T47D (cell line): ENCODE data around the gene CPTP.

ENCODE experiments used
- DNase-seq, 2 experiments: peaks; one replicate each; pipeline versions ENCODE4 v3.0.0 to v3.0.0-alpha.2; 2011 to 2012; ENCODE audit warnings: low read depth in 1 of 2, low spot score in 1 of 2
- JUND ChIP-seq: IDR thresholded peaks from 2 replicates; pipeline ENCODE4 v1.6.1; 2012; ENCODE audit warnings: low read depth
- in situ Hi-C: cut with HindIII; loops from 2 replicates; pipeline ENCODE4 v1.10.0; 2016; ENCODE audit warnings: low sequenced_read_pairs, low pct_unique_long_range_greater_than_20kb

CPTP gene

GRCh38 chr1:1324524-1325287 is at the start of gene CPTP, which contains the start of gene INTS11:
Gene CPTP (plus strand): TSS chr1:1324802. CDS start chr1:1326911, 2,109 bp downstream.
Gene INTS11 (minus strand): TSS chr1:1324660. CDS start chr1:1324608, 52 bp downstream.
- no peak for TF ChIP-seq JUND
- in situ Hi-C loops, result no loop called here
- DNase-seq, result peak; percentile 76 to 92

- no peak for DNase-seq
- no peak for TF ChIP-seq JUND
- in situ Hi-C loops, result no loop called here
These were observed 49.6 kb upstream of the CPTP start for GRCh38 chr1:1274931-1275431.

- no peak for DNase-seq
- TF ChIP-seq JUND, result no peak
- in situ Hi-C loops, result no loop called here
These were observed 48.8 kb upstream of the CPTP start for GRCh38 chr1:1275836-1276235.

GRCh38 chr1:1278620-1279019 is 46.0 kb upstream of the CPTP start:
- TF ChIP-seq JUND, result no peak
- in situ Hi-C loops, result no loop called here
- no peak for DNase-seq

GRCh38 chr1:1279028-1279427 is 45.6 kb upstream of the CPTP start:
- no peak for TF ChIP-seq JUND
- no peak for DNase-seq
- in situ Hi-C loops, result no loop called here

- no peak for DNase-seq
These were observed 43.7 kb upstream of the CPTP start for GRCh38 chr1:1280782-1281481.

GRCh38 chr1:1281533-1282321 is 42.9 kb upstream of the CPTP start:
- no peak for DNase-seq
- no peak for TF ChIP-seq JUND
- in situ Hi-C loops, result no loop called here

More at GRCh38 chr1:1280782-1281481, 43.7 kb upstream of the CPTP start:
- in situ Hi-C loops, result no loop called here
- TF ChIP-seq JUND, result no peak

GRCh38 chr1:1282998-1283397 is 41.6 kb upstream of the CPTP start:
- no peak for TF ChIP-seq JUND
- in situ Hi-C loops, result no loop called here
- no peak for DNase-seq

GRCh38 chr1:1283821-1284220 is 40.8 kb upstream of the CPTP start:
- TF ChIP-seq JUND, result no peak
- DNase-seq, result no peak
- in situ Hi-C loops, result no loop called here

GRCh38 chr1:1284221-1285101 is 40.1 kb upstream of the CPTP start:
- no peak for TF ChIP-seq JUND
- DNase-seq, result no peak
- in situ Hi-C loops, result no loop called here

- no peak for TF ChIP-seq JUND
- in situ Hi-C loops, result no loop called here
- DNase-seq, result no peak
These were observed 39.5 kb upstream of the CPTP start for GRCh38 chr1:1285102-1285571.
